ENCODE results near the gene ZSCAN25. TPM values are rescaled to one million over a fixed set of nuclear protein-coding genes. Genes with fewer than 3 reads are reported as not detected.
A peak's percentile ranks its signal among the peaks of the same experiment; 100 is the strongest.

ZSCAN25 gene
- total RNA-seq, 3 donors from 2014 or later (not counting 1 experiment from before 2014, with no cell fraction given): 24.4 to 37.4 (median 27.8) TPM

GRCh38 chr7:99597762-99598501 is 18.8 kb upstream of the ZSCAN25 start, which contains the start of gene TMEM225B:
Gene TMEM225B (plus strand): TSS chr7:99598267. CDS start chr7:99604389, 6,122 bp downstream.
- Histone ChIP-seq H3K4me1 (ENCODE audit: control insufficient read depth, insufficient read depth, low read length) (no peaks in the 10 kb centered on the region), H3K27me3 (ENCODE audit: control insufficient read depth, insufficient read depth, low read length) (no peaks in the 10 kb centered on the region), H3K4me3 (ENCODE audit: low read length) (no peak within 1 kb of the TSS), H3K36me3 (ENCODE audit: control insufficient read depth, insufficient read depth, low read length) (no peaks in the 10 kb centered on the region), H3K9me3 (ENCODE audit: control insufficient read depth, insufficient read depth, low read length) (no peaks in the 10 kb centered on the region), H3K27ac (ENCODE audit: low read length) (no peak within 1 kb of the TSS)
- DNase-seq (peak in 1 of 2 donors; percentile 11), ATAC-seq (peak in 1 of 3 donors; percentile 31)
- Mint-ChIP-seq H3K4me1 (no peaks in the 10 kb centered on the region), H3K27ac (no peak within 1 kb of the TSS), H3K27me3 (ENCODE audit: low read depth in 2 of 2) (no peaks in the 10 kb centered on the region), H3K9me3 (no peaks in the 10 kb centered on the region), H3K4me3 (no peak within 1 kb of the TSS), H3K36me3 (no peaks in the 10 kb centered on the region)
- no peak for TF ChIP-seq CTCF (IDR thresholded peaks at IDR 0.05)
- intact Hi-C loops (cut with micrococcal nuclease): no loop called here
- WGBS (ENCODE audit: insufficient coverage): 78% methylated on average over 33 of the region's 34 CpGs

- Mint-ChIP-seq H3K27ac (no peak overlapping the region), H3K4me1 (no peaks in the 10 kb centered on the region), H3K4me3 (no peak overlapping the region), H3K27me3 (ENCODE audit: low read depth in 2 of 2) (no peaks in the 10 kb centered on the region), H3K36me3 (no peaks in the 10 kb centered on the region), H3K9me3 (no peaks in the 10 kb centered on the region)
- DNase-seq (no peak), ATAC-seq (no peak)
- no peak for TF ChIP-seq CTCF (IDR thresholded peaks at IDR 0.05)
- intact Hi-C loops (cut with micrococcal nuclease): no loop called here
- 96% methylated on average over 4 of the region's 4 CpGs for WGBS (ENCODE audit: insufficient coverage)
- H3K4me3 ChIP-seq (ENCODE audit: low read length): no peak overlapping the region
- H3K27me3 ChIP-seq (ENCODE audit: control insufficient read depth, insufficient read depth, low read length): no peaks in the 10 kb centered on the region
- H3K27ac ChIP-seq (ENCODE audit: low read length): no peak overlapping the region
- H3K4me1 ChIP-seq (ENCODE audit: control insufficient read depth, insufficient read depth, low read length): no peaks in the 10 kb centered on the region
- no peaks in the 10 kb centered on the region for H3K36me3 ChIP-seq (ENCODE audit: control insufficient read depth, insufficient read depth, low read length)
- no peaks in the 10 kb centered on the region for H3K9me3 ChIP-seq (ENCODE audit: control insufficient read depth, insufficient read depth, low read length)
Observed at GRCh38 chr7:99599836-99600235, 16.9 kb upstream of the ZSCAN25 start.

- H3K4me3 ChIP-seq (ENCODE audit: low read length): no peak overlapping the region
- ATAC-seq (no peak), DNase-seq (no peak)
- Mint-ChIP-seq H3K9me3 (no peaks in the 10 kb centered on the region), H3K27ac (no peak overlapping the region), H3K4me1 (no peaks in the 10 kb centered on the region), H3K4me3 (no peak overlapping the region), H3K27me3 (ENCODE audit: low read depth in 2 of 2) (no peaks in the 10 kb centered on the region), H3K36me3 (no peaks in the 10 kb centered on the region)
- no peaks in the 10 kb centered on the region for H3K4me1 ChIP-seq (ENCODE audit: control insufficient read depth, insufficient read depth, low read length)
- H3K27me3 ChIP-seq (ENCODE audit: control insufficient read depth, insufficient read depth, low read length): no peaks in the 10 kb centered on the region
- TF ChIP-seq CTCF (IDR thresholded peaks at IDR 0.05): no peak
- H3K27ac ChIP-seq (ENCODE audit: low read length): no peak overlapping the region
- WGBS (ENCODE audit: insufficient coverage): 84% methylated on average over 7 of the region's 7 CpGs
- intact Hi-C loops (cut with micrococcal nuclease): no loop called here
- no peaks in the 10 kb centered on the region for H3K9me3 ChIP-seq (ENCODE audit: control insufficient read depth, insufficient read depth, low read length)
- H3K36me3 ChIP-seq (ENCODE audit: control insufficient read depth, insufficient read depth, low read length): no peaks in the 10 kb centered on the region
Observed at GRCh38 chr7:99601656-99602310, 15.0 kb upstream of the ZSCAN25 start.
